GM21423 (cell line): ENCODE results near the gene ACADVL.
A peak's percentile ranks its signal among the peaks of the same experiment; 100 is the strongest.
"Not testable (repeated sequence)": the region's sequence is repeated elsewhere in the genome, so short reads cannot be mapped to it uniquely, and the experiment has no call there.

Experiments used
- ATAC-seq: cut with Tn5 transposase; IDR thresholded peaks from one replicate; pipeline ENCODE4 v1.9.1; 2021; ENCODE audit warnings: mild to moderate bottlenecking, moderate library complexity; ENCODE audit not compliant: unreplicated experiment

The ACADVL gene

DNA sequence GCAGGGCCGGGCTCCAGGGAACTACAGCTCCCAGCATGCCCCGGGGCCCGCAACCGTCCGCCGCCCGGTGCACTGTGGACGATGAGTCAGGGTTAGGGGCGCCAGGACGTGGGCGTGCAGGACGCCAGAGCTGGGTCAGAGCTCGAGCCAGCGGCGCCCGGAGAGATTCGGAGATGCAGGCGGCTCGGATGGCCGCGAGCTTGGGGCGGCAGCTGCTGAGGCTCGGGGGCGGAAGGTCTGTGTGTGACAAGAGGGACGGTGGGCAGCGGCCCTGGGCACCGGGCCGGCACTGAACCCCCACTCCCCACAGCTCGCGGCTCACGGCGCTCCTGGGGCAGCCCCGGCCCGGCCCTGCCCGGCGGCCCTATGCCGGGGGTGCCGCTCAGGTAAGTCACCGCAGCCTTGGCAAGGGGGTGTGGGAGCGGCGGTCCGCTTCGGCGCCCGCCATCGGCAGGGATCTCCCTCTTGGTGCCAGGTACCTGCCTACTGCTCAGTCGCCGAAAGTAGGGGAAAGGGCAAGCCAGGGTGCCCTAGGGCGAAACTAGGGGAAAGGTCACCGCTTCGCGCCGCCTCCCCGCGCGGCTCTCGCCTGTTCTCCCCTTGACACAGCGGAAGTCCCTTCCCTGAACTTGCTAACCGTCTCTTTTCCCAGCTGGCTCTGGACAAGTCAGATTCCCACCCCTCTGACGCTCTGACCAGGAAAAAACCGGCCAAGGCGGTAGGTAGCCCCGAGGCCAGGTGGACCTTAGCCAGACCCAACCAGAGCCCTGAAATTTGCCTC is at the start of gene ACADVL, which contains the start of gene DLG4:
Gene ACADVL (plus strand): TSS at position 127 of the 781 bp plus-strand sequence. CDS start 47 bp downstream, at position 174.
Gene DLG4 (minus strand): TSS at position 25 of the 781 bp plus-strand sequence.
- peak; percentile 70 for ATAC-seq

DNA sequence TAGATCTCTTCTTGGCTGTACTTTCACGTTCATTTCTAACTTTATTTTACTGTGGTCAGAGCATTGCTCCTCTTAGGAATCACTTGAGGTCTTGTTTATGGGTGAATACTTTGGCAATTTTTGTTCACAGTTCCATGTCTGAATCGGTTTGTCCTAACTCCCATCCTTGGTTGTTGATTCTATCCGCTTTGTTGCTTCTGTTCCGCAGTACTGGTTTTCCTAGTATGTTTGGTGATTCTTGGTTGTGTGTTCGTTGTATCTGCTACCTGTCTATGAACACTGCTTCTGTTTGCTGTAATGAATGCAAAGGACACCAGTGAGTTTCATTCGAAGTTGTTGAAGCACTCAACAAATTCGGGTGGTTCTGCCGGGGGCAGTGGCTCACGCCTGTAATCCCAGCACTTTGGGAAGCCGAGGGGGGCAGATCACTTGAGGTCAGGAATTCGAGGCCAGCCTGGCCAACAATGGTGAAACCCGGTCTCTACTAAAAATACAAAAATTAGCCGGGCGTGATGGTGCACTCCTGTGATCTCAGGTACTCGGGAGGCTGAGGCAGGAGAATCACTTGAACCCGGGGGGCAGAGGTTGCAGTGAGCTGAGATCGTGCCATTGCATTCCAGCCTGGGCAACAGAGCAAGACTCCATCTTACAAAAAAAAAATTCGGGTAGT is 47.1 kb upstream of the ACADVL start:
- ATAC-seq = not testable (repeated sequence)

DNA sequence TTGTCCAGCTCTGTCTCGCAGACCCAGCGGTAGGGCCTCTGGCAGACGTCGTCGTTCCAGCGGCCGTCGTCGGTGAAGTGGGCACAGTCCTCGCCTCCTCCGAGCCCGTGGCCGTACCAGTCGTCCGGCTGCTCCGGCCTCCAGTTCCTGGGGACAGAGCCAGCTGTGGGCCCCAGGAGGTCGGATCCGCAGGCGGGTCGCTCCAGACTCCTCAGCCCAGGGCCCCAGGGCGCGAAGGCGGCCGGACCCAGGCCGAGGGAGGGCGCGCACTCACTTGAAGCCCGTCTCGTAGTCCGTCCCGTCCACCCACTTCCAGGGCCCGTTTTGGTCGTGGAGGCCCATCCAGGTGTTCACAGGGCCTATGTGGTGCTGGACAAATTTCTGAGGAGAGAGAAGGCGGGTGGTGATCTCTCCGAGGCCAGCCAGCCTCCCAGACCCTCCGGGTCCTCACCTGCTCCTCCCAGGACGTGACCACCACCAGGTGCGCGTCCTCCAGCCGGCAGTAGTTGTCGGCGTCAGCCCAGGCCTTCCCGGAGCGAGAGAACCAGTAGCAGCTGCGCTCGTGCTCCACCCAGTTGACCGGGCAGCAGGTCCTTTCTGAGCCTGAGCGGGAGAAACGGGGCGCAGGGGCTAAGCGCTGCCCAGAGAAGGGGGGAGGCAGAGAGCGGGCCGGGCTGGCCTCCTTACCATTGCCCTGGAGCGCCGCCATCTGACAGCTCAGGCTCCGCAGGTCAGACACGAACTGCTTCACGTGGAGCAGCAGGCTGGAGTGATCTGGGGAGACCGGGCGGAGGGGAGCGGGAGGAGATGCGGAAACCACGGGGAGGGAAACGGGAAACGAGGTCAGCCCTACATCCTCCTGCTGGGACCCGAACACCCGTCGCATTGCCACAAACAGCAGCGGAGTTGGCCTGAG is 45.8 kb upstream of the ACADVL start:
- no peak for ATAC-seq

DNA sequence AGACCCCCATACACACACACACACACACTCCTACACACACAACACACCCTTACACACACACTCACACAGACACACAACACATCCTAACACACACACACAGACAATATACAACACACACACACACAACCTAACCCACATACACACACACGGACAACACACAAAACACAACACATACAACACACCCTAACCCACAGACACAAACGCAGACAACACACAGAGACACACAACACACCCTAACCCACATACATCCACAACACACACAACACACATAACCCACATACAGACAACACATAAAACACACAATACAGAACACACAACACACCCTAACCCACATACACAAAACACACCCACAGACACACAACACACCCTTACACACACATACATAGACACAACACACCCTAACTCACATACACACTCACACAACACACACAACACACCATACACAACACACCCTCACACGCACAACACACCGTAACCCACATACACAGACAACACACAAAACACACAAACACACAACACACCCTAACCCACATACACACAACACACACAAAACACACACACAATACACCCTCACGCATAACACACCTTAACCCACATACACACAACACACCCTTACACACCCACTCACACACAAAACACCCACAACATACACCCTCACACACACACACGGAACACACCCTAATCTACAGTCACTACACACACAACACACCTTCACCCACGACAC is 45.0 kb upstream of the ACADVL start:
- no peak for ATAC-seq

DNA sequence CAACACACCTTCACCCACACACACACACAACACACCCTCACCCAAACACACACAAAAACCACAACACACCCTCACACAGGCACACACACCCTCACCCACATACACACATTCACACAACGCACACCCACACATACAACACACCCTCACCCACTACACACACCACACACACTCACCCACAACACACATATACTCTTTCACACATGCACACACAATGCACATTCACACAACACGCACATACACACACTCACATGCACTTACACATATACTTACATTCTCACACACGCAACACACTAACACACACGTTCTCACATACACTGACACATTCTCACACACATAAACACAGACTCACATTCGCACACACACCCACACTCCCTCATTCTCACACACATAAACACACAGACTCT is 44.4 kb upstream of the ACADVL start:
- no peak for ATAC-seq

DNA sequence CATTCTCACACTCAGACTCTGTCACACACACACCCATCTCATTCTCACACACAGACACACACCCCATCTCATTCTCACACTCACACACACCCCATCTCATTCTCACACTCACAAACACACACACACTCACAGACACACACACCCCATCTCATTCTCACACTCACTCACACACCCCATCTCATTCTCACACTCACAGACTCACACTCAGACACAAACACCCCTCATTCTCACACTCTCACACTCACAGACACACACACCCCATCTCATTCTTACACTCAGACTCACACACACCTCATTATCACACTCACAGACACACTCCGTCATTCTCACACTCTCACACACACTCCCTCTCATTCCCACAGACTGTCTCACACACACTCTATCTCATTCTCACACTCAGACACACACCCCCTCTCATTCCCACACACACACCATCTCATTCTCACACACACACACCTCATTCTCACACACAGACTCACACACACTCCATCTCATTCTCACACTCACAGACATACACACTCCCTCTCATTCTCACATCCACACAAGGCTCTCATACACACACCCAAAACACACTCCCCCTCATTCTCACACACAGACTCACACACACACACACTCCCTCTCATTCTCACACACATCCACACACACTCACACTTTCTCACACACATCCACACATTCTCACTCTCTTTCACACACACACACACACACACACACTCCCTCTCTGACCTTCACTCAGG is 43.5 kb upstream of the ACADVL start:
- no peak for ATAC-seq

DNA sequence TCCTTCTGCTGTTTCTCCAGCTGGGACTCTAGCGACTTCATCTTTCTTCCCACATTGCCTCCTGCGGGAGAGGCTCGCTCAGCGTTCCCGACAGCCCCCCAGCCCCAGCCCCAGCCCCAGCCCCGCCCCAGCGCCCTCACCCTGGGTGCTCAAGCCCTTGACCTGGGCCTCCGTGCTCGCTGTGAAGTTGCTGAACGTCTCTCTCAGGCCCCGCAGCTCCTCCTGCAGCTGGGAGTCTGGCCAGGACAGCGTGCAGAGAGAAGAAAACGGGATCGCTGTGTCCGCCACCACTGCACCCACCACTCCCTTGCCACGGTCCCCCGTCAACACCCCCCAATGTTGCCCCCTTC is 42.9 kb upstream of the ACADVL start:
- no peak for ATAC-seq

DNA sequence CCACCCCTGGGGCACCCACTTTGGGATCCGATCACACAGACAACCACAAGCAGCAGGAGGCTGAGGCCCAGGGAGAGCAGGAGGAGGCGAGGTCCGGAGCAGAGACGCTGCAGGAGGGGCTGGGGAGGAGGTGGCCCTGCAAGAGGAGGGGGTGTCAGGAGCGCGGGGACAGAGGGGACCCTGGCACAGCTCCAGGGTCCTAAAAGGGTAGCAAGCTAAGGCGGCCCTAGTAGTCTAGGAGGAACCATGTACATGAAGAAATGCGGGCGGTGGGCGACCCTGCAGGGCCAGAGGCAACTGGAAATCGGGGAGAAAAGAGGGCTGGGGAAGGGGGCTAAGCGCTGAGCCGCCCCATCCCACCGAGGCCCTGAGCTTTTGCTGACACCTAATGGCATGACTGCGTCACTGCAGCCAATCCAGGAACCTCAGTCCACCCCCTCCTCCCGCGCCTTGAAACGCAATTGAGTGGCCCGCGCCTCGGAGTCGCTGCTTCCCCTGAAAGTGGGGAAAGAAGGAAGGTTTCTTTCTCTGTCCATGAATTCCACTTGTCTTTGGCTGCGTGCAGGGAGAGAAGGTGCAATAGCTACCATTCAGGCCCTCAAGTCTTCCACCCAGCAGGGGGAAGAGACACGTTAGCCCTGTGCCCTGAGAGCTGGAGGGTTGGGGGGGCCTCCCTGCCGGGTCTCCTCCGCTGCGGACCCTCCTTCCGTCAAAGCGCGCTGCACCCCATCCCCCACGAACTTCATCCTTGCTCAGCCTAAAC is 42.4 kb upstream of the ACADVL start:
- ATAC-seq = no peak

DNA sequence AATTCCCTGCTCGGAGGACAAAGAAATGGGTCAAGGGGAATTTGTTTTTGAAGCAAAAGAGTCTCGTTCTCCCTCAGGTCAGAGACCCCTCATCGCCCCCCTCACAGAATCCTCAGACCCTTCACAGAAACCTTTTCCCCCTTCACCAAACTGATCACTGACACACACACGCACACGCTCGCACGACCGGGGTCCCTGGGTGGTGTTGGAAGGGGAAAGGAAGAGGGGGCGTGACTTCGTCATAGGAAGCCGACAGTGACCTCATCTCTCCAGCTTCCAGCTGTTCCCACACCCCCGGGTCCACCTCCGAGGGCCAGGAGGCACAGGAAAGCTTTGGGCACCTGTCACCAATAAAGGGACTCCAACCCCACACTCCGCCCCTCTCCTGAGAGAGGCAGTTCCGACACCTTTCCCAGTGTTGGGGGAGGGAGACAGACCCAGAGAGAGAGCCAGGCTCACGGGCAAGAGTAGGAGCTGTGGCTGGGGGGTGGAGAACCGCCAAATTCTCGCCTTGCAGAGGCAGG is 41.7 kb upstream of the ACADVL start:
- no peak for ATAC-seq

DNA sequence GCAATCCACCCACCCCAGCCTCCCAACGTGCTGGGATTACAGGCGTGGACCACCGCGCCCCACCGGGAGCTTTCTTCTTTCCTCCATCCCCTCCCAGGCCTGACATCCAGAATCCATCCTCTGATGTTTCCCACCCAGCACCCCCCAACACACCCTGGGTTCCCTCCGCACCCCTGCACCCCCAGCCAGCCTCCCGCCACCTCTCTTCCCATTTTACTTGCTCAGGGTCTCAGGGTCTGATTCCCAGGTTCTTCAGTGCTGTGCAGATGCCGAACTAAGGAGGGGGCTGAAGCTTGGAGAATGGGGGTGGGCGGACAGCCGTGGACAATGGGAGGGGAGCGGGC is 40.8 kb upstream of the ACADVL start:
- no peak for ATAC-seq

DNA sequence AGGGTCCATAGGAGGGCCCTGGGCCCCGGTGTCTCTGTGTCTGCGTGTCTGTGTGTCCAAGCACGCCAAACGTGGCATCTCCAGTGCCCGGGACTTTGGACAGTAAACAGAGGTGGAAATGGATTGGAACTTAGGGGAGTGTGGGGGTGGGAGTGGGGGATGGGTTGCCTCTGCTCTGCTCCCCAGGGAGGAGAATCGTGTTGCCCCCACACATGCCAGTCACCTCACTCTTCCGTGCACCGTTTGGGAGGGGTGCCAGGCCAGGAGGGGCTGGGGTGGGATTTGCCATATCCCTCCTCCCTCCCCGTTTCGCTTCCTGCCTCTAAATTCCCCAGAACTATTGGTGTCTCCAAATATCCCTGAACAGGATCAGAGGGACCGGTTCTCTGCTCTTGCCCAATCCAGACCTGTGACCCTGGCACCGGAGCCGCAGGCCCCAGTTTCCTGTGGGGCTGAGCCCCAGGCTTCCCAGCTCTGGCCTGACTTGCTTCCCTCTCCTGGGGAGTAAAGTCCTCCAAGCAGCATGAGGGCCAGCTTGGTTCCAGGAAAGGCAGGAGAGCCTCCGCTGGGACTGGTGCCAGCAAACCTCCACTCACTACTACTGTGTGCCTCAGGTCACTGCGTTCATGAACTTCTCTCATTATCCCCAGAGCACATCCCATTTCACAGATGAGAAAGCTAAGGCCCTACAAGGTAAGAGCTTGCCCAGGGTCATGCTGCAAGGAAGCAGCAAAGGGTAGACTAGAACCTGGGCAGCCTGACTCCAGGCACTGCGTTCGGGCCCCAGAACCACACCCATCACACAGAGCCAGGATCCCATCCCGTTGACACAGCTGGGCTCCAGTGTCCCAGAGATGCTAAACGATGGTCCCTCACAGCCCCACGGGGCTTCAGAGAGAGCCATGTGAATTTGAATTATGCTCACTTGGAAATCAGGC is 40.2 kb upstream of the ACADVL start, which contains the start of gene ASGR1:
Gene ASGR1 (minus strand): TSS at position 54 of the 938 bp plus-strand sequence. CDS start 807 bp downstream, outside the sequence.
- ATAC-seq = no peak

DNA sequence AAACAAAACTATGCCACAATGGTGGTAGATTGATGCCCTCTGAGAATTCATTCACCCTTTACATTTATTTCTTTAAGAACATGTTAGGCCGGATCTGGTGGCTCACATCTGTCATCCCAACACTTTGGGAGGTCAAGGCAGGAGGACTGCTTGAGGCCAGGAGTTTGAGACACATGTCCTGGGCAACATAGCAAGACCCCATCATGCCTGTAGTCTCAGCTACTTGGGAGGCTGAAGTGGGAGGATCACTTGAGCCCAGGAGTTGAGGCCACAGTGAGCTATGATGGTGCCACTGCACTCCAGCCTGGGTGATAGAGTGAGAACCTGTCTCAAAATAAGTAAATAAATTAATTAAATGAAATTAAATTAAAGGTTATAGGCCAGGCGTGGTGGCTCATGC is 37.6 kb upstream of the ACADVL start:
- not testable (repeated sequence) for ATAC-seq

DNA sequence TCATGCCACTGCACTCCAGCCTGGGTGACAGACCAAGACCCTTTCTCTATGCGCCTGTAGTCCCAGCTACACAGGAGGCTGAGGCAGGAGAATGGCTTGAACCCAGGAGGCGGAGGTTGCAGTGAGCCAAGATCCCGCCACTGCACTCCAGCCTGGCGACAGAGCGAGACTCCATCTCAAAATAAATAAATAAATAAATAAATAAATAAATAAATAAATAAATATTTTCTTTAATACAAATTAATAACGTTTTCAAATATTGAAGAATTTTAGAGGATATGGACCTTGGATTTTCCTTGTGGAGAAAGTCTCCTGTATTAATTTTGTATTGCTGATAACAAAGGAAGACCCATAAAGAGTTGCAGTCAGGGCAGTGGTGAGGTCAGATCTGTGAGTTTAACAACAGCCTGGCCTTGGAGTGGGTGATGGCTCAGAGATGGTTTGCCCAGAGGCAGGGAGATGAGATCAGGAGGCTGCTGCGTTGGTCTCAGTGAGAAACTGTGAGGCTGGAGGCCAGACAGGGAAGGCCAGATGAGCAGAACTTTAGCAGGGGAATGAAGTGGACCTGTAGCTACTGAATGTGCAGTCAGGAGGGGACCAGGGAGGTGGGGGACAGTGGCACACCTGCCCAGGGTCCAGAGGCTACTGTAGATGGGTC is 36.2 kb upstream of the ACADVL start:
- ATAC-seq = no peak

DNA sequence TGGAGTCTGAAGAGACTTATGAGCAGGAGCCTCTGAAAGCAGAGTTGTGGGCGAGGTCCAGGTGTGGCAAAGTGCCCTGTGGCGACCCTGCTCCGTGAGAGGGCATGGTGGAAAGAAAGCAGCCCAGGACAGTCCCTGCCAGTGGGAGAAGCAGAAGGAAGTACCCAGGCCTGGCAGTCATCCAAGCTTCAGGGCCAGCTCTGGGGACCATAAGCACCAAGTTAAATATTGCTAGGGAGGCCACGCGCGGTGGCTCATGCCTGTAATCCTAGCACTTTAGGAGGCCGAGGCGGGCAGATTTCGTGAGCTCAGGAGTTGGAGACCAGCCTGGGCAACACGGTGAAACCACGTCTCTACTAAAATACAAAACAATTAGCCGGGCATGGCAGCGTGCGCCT is 35.6 kb upstream of the ACADVL start:
- no peak for ATAC-seq

DNA sequence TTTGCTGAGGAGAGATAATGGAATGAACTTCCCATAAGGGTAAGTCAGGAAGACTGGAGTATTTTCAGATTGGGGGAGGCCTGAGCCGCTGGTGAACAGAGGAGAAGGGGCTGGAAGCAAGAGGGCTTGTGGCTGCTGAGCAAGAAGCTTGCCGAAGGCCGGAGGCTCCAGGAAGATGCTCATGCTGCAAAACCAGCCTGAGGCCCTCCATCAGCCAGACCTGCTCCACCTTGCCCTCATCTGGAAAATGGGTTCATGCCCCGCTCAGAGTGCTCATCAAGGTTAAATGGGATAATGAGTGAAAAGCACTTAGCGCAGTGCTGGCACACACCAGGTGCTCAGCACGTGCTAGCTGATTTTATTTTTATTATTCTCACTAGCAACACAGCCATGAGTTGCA is 35.1 kb upstream of the ACADVL start:
- ATAC-seq = no peak

DNA sequence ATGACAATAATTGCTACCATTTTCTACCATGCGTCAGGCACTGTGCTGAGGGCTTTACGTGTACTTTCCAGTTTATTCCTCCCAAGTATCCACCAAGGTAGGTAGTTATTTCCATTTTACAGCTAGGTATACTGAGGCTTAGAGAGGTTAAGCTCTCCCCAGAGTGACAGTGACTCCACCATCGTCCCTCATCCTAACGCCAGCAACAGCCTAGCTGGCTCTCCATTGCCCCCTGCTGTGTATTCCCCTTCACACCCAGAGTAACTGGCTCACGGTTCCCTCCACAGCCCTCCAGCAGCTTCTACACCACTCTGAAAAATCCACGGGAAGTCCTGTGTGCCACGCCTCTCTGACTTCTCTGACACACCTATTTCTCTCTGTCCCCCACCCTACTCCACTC is 33.5 kb upstream of the ACADVL start:
- ATAC-seq = no peak

DNA sequence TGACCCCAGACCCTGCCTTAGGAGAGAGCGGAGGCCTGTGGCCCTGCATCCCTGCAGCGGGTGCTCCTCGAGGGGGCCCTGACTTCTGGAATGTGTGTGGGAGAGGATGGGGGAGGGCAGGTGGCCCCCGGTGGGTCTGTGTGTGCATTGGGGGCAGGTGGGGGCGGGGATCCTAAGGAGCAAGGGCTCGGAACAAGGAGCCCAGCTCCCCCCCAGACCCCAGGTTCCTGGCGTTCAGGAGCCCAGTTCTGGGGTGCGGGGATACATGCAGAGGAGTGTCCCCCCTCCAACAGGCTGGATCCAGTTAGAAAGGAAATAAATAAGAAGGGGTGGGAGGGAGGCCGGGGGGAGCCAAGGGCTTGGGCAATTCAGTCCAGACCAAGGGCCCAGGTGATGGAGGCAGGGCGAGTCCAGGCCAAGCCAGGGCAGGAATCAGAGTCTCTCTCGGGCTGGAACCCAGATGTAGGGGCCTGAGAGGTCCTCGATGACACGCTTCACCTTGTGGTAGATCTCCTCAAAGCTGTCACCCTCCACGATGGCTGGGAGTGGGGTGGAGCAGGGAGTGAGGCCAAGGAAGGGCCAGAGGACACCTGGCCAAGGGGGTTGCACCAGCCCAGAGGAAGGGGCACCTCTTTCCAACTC is 29.3 kb upstream of the ACADVL start:
- no peak for ATAC-seq
